ENCODE data around the gene STMP1. TPM values are rescaled to one million over a fixed set of nuclear protein-coding genes. Genes with fewer than 3 reads are reported as not detected.

The STMP1 gene
- total and polyA plus RNA-seq, 2 of the 13 experiments (the other 11 are each of a cell fraction or from before 2014, with no cell fraction given): 7.2 to 16.2 TPM

- TF ChIP-seq ZFP90 (CRISPR knock-in tag; IDR thresholded peaks at IDR 0.05; ENCODE audit: borderline replicate concordance): peak; percentile 95; the same call in 1 of the 2 replicates
- TF ChIP-seq ZNF776 (CRISPR knock-in tag; IDR thresholded peaks at IDR 0.05): no peak
- TF ChIP-seq ZNF546 (CRISPR knock-in tag; conservative IDR thresholded peaks at IDR 0.05): peak; percentile 67
- TF ChIP-seq, protein P1, sequence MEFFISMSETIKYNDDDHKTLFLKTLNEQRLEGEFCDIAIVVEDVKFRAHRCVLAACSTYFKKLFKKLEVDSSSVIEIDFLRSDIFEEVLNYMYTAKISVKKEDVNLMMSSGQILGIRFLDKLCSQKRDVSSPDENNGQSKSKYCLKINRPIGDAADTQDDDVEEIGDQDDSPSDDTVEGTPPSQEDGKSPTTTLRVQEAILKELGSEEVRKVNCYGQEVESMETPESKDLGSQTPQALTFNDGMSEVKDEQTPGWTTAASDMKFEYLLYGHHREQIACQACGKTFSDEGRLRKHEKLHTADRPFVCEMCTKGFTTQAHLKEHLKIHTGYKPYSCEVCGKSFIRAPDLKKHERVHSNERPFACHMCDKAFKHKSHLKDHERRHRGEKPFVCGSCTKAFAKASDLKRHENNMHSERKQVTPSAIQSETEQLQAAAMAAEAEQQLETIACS (CRISPR knock-in tag; IDR thresholded peaks at IDR 0.05): peak; percentile 52; the same call in 1 of the 2 replicates
- no peak for TF ChIP-seq ZNF207 (IDR thresholded peaks at IDR 0.05; ENCODE audit: borderline replicate concordance)
- TF ChIP-seq, protein P2, sequence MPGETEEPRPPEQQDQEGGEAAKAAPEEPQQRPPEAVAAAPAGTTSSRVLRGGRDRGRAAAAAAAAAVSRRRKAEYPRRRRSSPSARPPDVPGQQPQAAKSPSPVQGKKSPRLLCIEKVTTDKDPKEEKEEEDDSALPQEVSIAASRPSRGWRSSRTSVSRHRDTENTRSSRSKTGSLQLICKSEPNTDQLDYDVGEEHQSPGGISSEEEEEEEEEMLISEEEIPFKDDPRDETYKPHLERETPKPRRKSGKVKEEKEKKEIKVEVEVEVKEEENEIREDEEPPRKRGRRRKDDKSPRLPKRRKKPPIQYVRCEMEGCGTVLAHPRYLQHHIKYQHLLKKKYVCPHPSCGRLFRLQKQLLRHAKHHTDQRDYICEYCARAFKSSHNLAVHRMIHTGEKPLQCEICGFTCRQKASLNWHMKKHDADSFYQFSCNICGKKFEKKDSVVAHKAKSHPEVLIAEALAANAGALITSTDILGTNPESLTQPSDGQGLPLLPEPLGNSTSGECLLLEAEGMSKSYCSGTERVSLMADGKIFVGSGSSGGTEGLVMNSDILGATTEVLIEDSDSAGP (CRISPR knock-in tag; IDR thresholded peaks at IDR 0.05; ENCODE audit: borderline replicate concordance): peak; percentile 95
- TF ChIP-seq ZNF484 (CRISPR knock-in tag; IDR thresholded peaks at IDR 0.05; ENCODE audit: borderline replicate concordance, low read depth): no peak
- TF ChIP-seq POLR2A (IDR thresholded peaks at IDR 0.05; ENCODE audit: insufficient read depth in 1 of 2, low read depth in 2 of 2, low read length in 2 of 2): peak; percentile 81 to 95
- TF ChIP-seq, protein P3, sequence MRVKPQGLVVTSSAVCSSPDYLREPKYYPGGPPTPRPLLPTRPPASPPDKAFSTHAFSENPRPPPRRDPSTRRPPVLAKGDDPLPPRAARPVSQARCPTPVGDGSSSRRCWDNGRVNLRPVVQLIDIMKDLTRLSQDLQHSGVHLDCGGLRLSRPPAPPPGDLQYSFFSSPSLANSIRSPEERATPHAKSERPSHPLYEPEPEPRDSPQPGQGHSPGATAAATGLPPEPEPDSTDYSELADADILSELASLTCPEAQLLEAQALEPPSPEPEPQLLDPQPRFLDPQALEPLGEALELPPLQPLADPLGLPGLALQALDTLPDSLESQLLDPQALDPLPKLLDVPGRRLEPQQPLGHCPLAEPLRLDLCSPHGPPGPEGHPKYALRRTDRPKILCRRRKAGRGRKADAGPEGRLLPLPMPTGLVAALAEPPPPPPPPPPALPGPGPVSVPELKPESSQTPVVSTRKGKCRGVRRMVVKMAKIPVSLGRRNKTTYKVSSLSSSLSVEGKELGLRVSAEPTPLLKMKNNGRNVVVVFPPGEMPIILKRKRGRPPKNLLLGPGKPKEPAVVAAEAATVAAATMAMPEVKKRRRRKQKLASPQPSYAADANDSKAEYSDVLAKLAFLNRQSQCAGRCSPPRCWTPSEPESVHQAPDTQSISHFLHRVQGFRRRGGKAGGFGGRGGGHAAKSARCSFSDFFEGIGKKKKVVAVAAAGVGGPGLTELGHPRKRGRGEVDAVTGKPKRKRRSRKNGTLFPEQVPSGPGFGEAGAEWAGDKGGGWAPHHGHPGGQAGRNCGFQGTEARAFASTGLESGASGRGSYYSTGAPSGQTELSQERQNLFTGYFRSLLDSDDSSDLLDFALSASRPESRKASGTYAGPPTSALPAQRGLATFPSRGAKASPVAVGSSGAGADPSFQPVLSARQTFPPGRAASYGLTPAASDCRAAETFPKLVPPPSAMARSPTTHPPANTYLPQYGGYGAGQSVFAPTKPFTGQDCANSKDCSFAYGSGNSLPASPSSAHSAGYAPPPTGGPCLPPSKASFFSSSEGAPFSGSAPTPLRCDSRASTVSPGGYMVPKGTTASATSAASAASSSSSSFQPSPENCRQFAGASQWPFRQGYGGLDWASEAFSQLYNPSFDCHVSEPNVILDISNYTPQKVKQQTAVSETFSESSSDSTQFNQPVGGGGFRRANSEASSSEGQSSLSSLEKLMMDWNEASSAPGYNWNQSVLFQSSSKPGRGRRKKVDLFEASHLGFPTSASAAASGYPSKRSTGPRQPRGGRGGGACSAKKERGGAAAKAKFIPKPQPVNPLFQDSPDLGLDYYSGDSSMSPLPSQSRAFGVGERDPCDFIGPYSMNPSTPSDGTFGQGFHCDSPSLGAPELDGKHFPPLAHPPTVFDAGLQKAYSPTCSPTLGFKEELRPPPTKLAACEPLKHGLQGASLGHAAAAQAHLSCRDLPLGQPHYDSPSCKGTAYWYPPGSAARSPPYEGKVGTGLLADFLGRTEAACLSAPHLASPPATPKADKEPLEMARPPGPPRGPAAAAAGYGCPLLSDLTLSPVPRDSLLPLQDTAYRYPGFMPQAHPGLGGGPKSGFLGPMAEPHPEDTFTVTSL (CRISPR knock-in tag; IDR thresholded peaks at IDR 0.05; ENCODE audit: borderline replicate concordance): 0 out of 2 replicates have a peak, but pooled peaks have one; percentile 12
- TF ChIP-seq ZNF34 (CRISPR knock-in tag; IDR thresholded peaks at IDR 0.05; ENCODE audit: borderline replicate concordance): no peak
- TF ChIP-seq, protein P4, sequence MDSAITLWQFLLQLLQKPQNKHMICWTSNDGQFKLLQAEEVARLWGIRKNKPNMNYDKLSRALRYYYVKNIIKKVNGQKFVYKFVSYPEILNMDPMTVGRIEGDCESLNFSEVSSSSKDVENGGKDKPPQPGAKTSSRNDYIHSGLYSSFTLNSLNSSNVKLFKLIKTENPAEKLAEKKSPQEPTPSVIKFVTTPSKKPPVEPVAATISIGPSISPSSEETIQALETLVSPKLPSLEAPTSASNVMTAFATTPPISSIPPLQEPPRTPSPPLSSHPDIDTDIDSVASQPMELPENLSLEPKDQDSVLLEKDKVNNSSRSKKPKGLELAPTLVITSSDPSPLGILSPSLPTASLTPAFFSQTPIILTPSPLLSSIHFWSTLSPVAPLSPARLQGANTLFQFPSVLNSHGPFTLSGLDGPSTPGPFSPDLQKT (CRISPR knock-in tag; IDR thresholded peaks at IDR 0.05; ENCODE audit: borderline replicate concordance): peak; percentile 76; the same call in 1 of the 2 replicates
- TF ChIP-seq, protein P5, sequence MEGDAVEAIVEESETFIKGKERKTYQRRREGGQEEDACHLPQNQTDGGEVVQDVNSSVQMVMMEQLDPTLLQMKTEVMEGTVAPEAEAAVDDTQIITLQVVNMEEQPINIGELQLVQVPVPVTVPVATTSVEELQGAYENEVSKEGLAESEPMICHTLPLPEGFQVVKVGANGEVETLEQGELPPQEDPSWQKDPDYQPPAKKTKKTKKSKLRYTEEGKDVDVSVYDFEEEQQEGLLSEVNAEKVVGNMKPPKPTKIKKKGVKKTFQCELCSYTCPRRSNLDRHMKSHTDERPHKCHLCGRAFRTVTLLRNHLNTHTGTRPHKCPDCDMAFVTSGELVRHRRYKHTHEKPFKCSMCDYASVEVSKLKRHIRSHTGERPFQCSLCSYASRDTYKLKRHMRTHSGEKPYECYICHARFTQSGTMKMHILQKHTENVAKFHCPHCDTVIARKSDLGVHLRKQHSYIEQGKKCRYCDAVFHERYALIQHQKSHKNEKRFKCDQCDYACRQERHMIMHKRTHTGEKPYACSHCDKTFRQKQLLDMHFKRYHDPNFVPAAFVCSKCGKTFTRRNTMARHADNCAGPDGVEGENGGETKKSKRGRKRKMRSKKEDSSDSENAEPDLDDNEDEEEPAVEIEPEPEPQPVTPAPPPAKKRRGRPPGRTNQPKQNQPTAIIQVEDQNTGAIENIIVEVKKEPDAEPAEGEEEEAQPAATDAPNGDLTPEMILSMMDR (CRISPR knock-in tag; IDR thresholded peaks at IDR 0.05): peak; percentile 90
- TF ChIP-seq MAF1 (CRISPR knock-in tag; IDR thresholded peaks at IDR 0.05; ENCODE audit: borderline replicate concordance): peak; percentile 67; the same call in 1 of the 2 replicates
- TF ChIP-seq, protein P6, sequence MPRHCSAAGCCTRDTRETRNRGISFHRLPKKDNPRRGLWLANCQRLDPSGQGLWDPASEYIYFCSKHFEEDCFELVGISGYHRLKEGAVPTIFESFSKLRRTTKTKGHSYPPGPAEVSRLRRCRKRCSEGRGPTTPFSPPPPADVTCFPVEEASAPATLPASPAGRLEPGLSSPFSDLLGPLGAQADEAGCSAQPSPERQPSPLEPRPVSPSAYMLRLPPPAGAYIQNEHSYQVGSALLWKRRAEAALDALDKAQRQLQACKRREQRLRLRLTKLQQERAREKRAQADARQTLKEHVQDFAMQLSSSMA (CRISPR knock-in tag; IDR thresholded peaks at IDR 0.05): peak; percentile 78; the same call in 1 of the 2 replicates
- TF ChIP-seq ZNF569 (CRISPR knock-in tag; IDR thresholded peaks at IDR 0.05; ENCODE audit: borderline replicate concordance): no peak
Measured at GRCh38 chr7:135662373-135663114, at the start of gene STMP1 (continued).

All from HepG2 (cell line).